Measurements from ENCODE around the gene TRIM14. TPM values are rescaled to one million over a fixed set of nuclear protein-coding genes. Genes with fewer than 3 reads are reported as not detected.

Gene TRIM14
- polyA plus RNA-seq, 2 of the 4 experiments (the other 2 are of a cell fraction) = 8.8 to 9.2 TPM

GRCh38 chr9:98147582-98147981, 28.6 kb upstream of the TRIM14 start:
- H3K27ac ChIP-seq = peak overlapping the region in 1 of 2 experiments; percentile 76; a peak in 1 of 6 replicates

GRCh38 chr9:98146101-98146991, 27.3 kb upstream of the TRIM14 start:
- DNase-seq (ENCODE audit: low read depth in 1 of 2, low spot score in 1 of 2) = peak; percentile 68 to 77
- H3K4me1 ChIP-seq = peaks cover 32% of the 10 kb centered on the region
- H3K27ac ChIP-seq = peak overlapping the region; percentile 73 to 76
- no peaks in the 10 kb centered on the region for H3K9me3 ChIP-seq
- peak; percentile 65 to 76 for ATAC-seq
- H3K4me3 ChIP-seq = no peak overlapping the region
- H3K4me2 ChIP-seq = peak overlapping the region; percentile 55
- TF ChIP-seq CEBPB (IDR thresholded peaks at IDR 0.05) (peak; percentile 87), HES2 (IDR thresholded peaks at IDR 0.05) (no peak)
- ChIA-PET POLR2A (interaction anchor here (0.6 kb wide), 1 partner anchor 81 kb away, joined by 5 read pairs; no protein-coding TSS in a partner anchor), CTCF (interaction anchor here (1.2 kb wide), 1 partner anchor 72 kb away, joined by 3 read pairs; no protein-coding TSS in a partner anchor)
- FAIRE-seq = no peak
- WGBS (ENCODE audit: missing lambda C conversion rate) = 38% methylated on average over 7 of the region's 7 CpGs

More at GRCh38 chr9:98147582-98147981, 28.6 kb upstream of the TRIM14 start:
- CTCF ChIA-PET = interaction anchor here (0.7 to 0.8 kb wide), 2 partner anchors 11 to 33 kb away, joined by 3 to 5 read pairs; no protein-coding TSS in a partner anchor
- DNase-seq (ENCODE audit: low read depth in 1 of 2, low spot score in 1 of 2) = no peak
- ATAC-seq = no peak
- Histone ChIP-seq H3K4me1 (peaks cover 25% of the 10 kb centered on the region), H3K9me3 (no peaks in the 10 kb centered on the region), H3K4me3 (no peak overlapping the region), H3K4me2 (no peak overlapping the region)
- 70% methylated on average over 2 of the region's 2 CpGs for WGBS (ENCODE audit: missing lambda C conversion rate)
- FAIRE-seq = no peak
- TF ChIP-seq EP300 (IDR thresholded peaks at IDR 0.05) (no peak), CBX2 (IDR thresholded peaks at IDR 0.05; ENCODE audit: borderline replicate concordance, low read depth) (no peak), BHLHE40 (IDR thresholded peaks at IDR 0.05; ENCODE audit: low read depth, low read length) (no peak), NR3C1 (IDR thresholded peaks at IDR 0.05) (no peak)
- POLR2A ChIA-PET = no interaction called here

GRCh38 chr9:98144631-98145030, 25.6 kb upstream of the TRIM14 start:
- ChIA-PET POLR2A (no interaction called here), CTCF (interaction anchor here (1.5 kb wide), 1 partner anchor 11 kb away, joined by 6 read pairs; no protein-coding TSS in a partner anchor)
- Histone ChIP-seq H3K9me3 (no peaks in the 10 kb centered on the region), H3K27ac (peak overlapping the region in 1 of 2 experiments; percentile 76; a peak in 1 of 6 replicates), H3K4me1 (peaks cover 32% of the 10 kb centered on the region), H3K4me2 (no peak overlapping the region), H3K4me3 (no peak overlapping the region)
- no peak for DNase-seq (ENCODE audit: low read depth in 1 of 2, low spot score in 1 of 2)
- ATAC-seq = no peak
- 88% methylated on average over 3 of the region's 3 CpGs for WGBS (ENCODE audit: missing lambda C conversion rate)
- TF ChIP-seq BHLHE40 (IDR thresholded peaks at IDR 0.05; ENCODE audit: low read depth, low read length) = no peak
- no peak for TF ChIP-seq ZC3H11A (IDR thresholded peaks at IDR 0.05)
- no peak for TF ChIP-seq CBX8 (IDR thresholded peaks at IDR 0.05)
- TF ChIP-seq ZFP36 (IDR thresholded peaks at IDR 0.05; ENCODE audit: borderline replicate concordance, partially characterized antibody) = peak; percentile 21
- FAIRE-seq = no peak

GRCh38 chr9:98144076-98144475, 25.1 kb upstream of the TRIM14 start:
- no peak for DNase-seq (ENCODE audit: low read depth in 1 of 2, low spot score in 1 of 2)
- Histone ChIP-seq H3K27ac (no peak overlapping the region; a peak in 1 of 6 replicates), H3K4me1 (peaks cover 32% of the 10 kb centered on the region), H3K9me3 (no peaks in the 10 kb centered on the region), H3K4me3 (no peak overlapping the region), H3K4me2 (no peak overlapping the region)
- no peak for ATAC-seq
- ChIA-PET POLR2A (no interaction called here), CTCF (interaction anchor here (1.5 kb wide), 1 partner anchor 11 kb away, joined by 6 read pairs; no protein-coding TSS in a partner anchor)
- no peak for FAIRE-seq
- TF ChIP-seq KDM5A (IDR thresholded peaks at IDR 0.05) (no peak), ESRRA (IDR thresholded peaks at IDR 0.05; ENCODE audit: borderline replicate concordance, low read length) (no peak), HOXB5 (CRISPR knock-in tag; IDR thresholded peaks at IDR 0.05) (no peak), PBX3 (IDR thresholded peaks at IDR 0.05) (no peak), USF2 (IDR thresholded peaks at IDR 0.05) (no peak), HMGXB4 (CRISPR knock-in tag; IDR thresholded peaks at IDR 0.05; ENCODE audit: borderline replicate concordance) (no peak), NFE2L2 (conservative IDR thresholded peaks at IDR 0.05; ENCODE audit: low read length) (no peak), BCL3 (IDR thresholded peaks at IDR 0.05) (no peak), FOXS1 (CRISPR knock-in tag; IDR thresholded peaks at IDR 0.05) (no peak)
- WGBS (ENCODE audit: missing lambda C conversion rate) = 59% methylated on average over 4 of the region's 4 CpGs
